Stimulated activated naive CD8-positive, alpha-beta T cell treated with anti-CD3 and anti-CD28 coated beads, Interleukin-15, Interleukin-2, amounts not matched to agents 100 ng/mL and 50 ng/mL, for 24 hours (primary cell): ENCODE measurements around the gene LRMDA.

Experiments used
- H3K27ac Mint-ChIP-seq: one replicate; pipeline ENCODE4 v1.8.0; 2021; ENCODE audit warnings: mild to moderate bottlenecking, mixed read lengths
- H3K27me3 Mint-ChIP-seq: one replicate; pipeline ENCODE4 v1.8.0; 2021; ENCODE audit warnings: mixed read lengths
- H3K36me3 Mint-ChIP-seq: one replicate; pipeline ENCODE4 v1.8.0; 2021; ENCODE audit warnings: low read depth, mixed read lengths
- H3K4me1 Mint-ChIP-seq: one replicate; pipeline ENCODE4 v1.8.0; 2021; ENCODE audit warnings: low read depth, mixed read lengths
- H3K4me3 Mint-ChIP-seq: one replicate; pipeline ENCODE4 v1.8.0; 2021; ENCODE audit warnings: mild to moderate bottlenecking, mixed read lengths
- H3K9me3 Mint-ChIP-seq: one replicate; pipeline ENCODE4 v1.8.0; 2021; ENCODE audit warnings: mixed read lengths

LRMDA gene

DNA sequence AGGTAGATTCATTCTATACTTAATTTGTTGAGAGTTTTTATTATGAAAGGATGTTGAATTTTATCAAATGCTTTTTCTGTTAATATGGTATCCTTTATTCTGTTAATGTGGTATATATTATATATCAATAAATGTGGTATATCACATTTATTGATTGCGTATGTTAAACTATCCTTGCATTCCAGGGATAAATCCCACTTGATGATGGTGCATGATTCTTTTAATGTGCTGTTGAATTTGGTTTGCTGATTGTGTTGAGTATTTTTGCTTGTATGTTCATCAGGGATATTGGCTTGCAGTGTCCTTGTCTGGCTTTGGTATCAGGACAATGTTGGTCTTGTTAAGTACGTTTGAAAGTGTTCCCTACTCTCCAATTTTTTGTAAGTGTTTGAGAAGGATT is 11.9 kb downstream of the LRMDA start:
- Mint-ChIP-seq H3K27me3 (peaks cover 6% of the 10 kb centered on the region), H3K4me3 (no peak overlapping the region), H3K4me1 (no peaks in the 10 kb centered on the region), H3K36me3 (no peaks in the 10 kb centered on the region), H3K27ac (no peak overlapping the region), H3K9me3 (peaks cover 28% of the 10 kb centered on the region)

- H3K9me3 Mint-ChIP-seq = peaks cover 28% of the 10 kb centered on the region
- H3K27ac Mint-ChIP-seq = no peak overlapping the region
- H3K4me1 Mint-ChIP-seq = no peaks in the 10 kb centered on the region
- peaks cover 6% of the 10 kb centered on the region for H3K27me3 Mint-ChIP-seq
- no peaks in the 10 kb centered on the region for H3K36me3 Mint-ChIP-seq
- H3K4me3 Mint-ChIP-seq = no peak overlapping the region
These were observed 13.5 kb downstream of the LRMDA start for GRCh38 chr10:75444781-75445386.

GRCh38 chr10:75446508-75446907 is 15.1 kb downstream of the LRMDA start:
- peaks cover 6% of the 10 kb centered on the region for H3K27me3 Mint-ChIP-seq
- peaks cover 28% of the 10 kb centered on the region for H3K9me3 Mint-ChIP-seq
- no peak overlapping the region for H3K4me3 Mint-ChIP-seq
- H3K4me1 Mint-ChIP-seq = no peaks in the 10 kb centered on the region
- no peaks in the 10 kb centered on the region for H3K36me3 Mint-ChIP-seq
- H3K27ac Mint-ChIP-seq = no peak overlapping the region

DNA sequence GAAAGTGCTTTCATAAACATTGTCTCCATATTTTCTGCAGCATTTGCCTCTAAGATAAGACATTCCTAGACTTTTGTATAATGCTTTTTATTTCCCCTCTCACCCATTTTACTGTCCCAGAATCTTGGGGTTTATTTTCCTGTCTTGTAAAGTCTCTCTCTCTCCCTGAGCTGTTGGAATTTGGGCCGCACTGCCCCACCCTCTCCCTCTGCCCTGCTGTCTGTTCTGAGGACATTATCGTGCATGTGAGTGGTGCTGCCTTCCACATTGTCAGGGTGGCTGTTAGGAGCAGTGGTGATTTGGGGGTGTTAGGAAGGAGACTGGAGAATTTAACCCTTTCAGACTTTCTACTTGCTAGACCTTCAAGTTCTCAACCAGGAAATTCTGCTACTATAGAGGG is 16.7 kb downstream of the LRMDA start:
- H3K36me3 Mint-ChIP-seq = no peaks in the 10 kb centered on the region
- H3K4me3 Mint-ChIP-seq = no peak overlapping the region
- H3K27me3 Mint-ChIP-seq = peaks cover 6% of the 10 kb centered on the region
- no peaks in the 10 kb centered on the region for H3K4me1 Mint-ChIP-seq
- H3K9me3 Mint-ChIP-seq = peaks cover 18% of the 10 kb centered on the region
- no peak overlapping the region for H3K27ac Mint-ChIP-seq

- H3K36me3 Mint-ChIP-seq = no peaks in the 10 kb centered on the region
- H3K4me3 Mint-ChIP-seq = no peak overlapping the region
- peaks cover 6% of the 10 kb centered on the region for H3K27me3 Mint-ChIP-seq
- peaks cover 10% of the 10 kb centered on the region for H3K9me3 Mint-ChIP-seq
- H3K27ac Mint-ChIP-seq = no peak overlapping the region
- no peaks in the 10 kb centered on the region for H3K4me1 Mint-ChIP-seq
These were observed 18.1 kb downstream of the LRMDA start for GRCh38 chr10:75449382-75450074.

- H3K27me3 Mint-ChIP-seq = peaks cover 6% of the 10 kb centered on the region
- H3K4me3 Mint-ChIP-seq = no peak overlapping the region
- no peaks in the 10 kb centered on the region for H3K4me1 Mint-ChIP-seq
- no peak overlapping the region for H3K27ac Mint-ChIP-seq
- H3K9me3 Mint-ChIP-seq = peaks cover 10% of the 10 kb centered on the region
- no peaks in the 10 kb centered on the region for H3K36me3 Mint-ChIP-seq
These were observed 18.6 kb downstream of the LRMDA start for GRCh38 chr10:75450075-75450445.

GRCh38 chr10:75450644-75451640 is 19.5 kb downstream of the LRMDA start:
- peaks cover 4% of the 10 kb centered on the region for H3K27me3 Mint-ChIP-seq
- H3K4me3 Mint-ChIP-seq = no peak overlapping the region

DNA sequence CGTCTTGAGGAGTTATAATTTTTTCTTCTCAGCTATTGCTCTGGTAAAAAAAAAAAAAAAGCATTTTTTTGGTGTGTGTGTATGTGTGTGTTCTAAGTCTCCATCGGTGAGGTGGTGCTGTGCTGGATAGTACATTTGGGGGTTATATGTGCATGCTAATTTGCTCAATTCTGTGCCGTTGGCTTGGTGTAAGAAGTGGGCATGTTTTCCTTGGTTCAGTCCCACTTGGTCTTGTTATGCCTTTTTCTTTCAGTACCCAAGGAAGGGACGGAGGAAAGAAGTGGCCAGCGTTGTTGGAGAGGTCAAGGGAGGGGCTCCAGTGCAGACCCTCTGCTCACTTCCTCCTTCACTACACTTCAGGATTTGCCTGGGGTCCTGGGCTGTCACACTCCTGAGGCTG is 20.4 kb downstream of the LRMDA start:
- H3K9me3 Mint-ChIP-seq = peaks cover under 1% of the 10 kb centered on the region
- no peak overlapping the region for H3K27ac Mint-ChIP-seq
- H3K36me3 Mint-ChIP-seq = no peaks in the 10 kb centered on the region
- H3K4me1 Mint-ChIP-seq = no peaks in the 10 kb centered on the region
- no peak overlapping the region for H3K4me3 Mint-ChIP-seq
- no peaks in the 10 kb centered on the region for H3K27me3 Mint-ChIP-seq

More at GRCh38 chr10:75450644-75451640, 19.5 kb downstream of the LRMDA start:
- H3K9me3 Mint-ChIP-seq = peaks cover 10% of the 10 kb centered on the region
- no peak overlapping the region for H3K27ac Mint-ChIP-seq
- no peaks in the 10 kb centered on the region for H3K4me1 Mint-ChIP-seq
- H3K36me3 Mint-ChIP-seq = no peaks in the 10 kb centered on the region

DNA sequence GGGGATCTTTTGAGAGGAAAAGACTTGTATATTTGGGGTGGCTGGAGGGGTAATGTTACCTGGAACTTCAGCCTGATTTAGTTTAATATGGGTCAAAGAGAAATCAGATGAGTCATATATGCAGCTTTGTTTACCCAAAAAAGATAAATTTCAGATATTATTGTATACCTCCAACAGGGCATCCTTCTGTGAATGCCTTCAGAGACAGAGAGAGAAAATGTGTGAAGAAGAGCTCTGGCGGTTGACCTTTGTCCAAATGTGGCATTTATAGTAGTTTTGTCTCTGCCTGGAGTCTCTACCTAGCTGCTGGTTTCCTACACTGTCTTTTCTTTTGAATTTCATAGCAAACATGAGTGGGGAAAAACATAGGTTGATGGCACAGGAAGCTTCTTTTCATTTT is 21.6 kb downstream of the LRMDA start:
- H3K9me3 Mint-ChIP-seq = no peaks in the 10 kb centered on the region

DNA sequence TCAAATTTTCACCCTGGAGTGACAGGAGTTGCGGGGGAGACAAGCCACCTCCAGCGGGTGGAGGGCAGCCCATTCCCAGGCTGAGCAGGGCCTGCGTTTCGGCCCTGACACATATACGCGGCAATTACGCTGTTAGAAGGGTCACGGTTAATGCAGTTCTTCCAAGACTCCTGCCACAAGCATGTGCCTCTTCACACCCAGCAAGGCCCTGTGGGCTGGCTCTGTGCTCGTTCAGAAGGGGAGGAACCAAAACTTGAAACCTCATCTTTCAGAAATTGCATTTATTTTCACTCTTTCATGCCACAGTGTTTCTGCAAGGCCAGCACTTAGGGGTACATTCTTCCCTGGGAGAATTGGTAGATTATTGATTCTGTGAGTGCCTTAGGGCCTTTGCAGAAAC is 24.7 kb downstream of the LRMDA start:
- Mint-ChIP-seq H3K36me3 (no peaks in the 10 kb centered on the region), H3K27ac (no peak overlapping the region), H3K27me3 (no peaks in the 10 kb centered on the region), H3K4me1 (no peaks in the 10 kb centered on the region), H3K9me3 (no peaks in the 10 kb centered on the region), H3K4me3 (no peak overlapping the region)

More for the DNA sequence above, 21.6 kb downstream of the LRMDA start:
- no peaks in the 10 kb centered on the region for H3K27me3 Mint-ChIP-seq
- no peak overlapping the region for H3K27ac Mint-ChIP-seq
- H3K4me3 Mint-ChIP-seq = no peak overlapping the region
- H3K4me1 Mint-ChIP-seq = no peaks in the 10 kb centered on the region
- H3K36me3 Mint-ChIP-seq = no peaks in the 10 kb centered on the region

DNA sequence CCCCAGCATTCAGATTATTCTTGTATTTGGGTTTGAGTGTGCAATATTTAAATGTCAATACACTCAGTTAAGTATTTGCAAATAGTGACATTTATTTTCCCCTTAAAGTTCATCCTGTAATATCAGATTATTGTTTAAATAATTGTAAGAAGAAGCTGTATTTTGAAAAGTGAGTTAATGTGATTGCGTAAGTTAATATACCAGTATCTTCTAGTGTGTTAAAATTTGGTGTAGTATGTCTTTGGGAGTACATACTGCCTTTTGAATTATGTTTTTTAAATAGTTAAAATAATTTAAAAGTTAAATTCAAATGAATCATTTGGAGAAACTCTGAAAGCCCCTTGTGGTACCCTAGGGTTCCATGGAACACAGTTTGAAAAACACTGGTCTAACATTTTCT is 28.6 kb downstream of the LRMDA start:
- H3K4me1 Mint-ChIP-seq = no peaks in the 10 kb centered on the region
- no peaks in the 10 kb centered on the region for H3K27me3 Mint-ChIP-seq
- no peaks in the 10 kb centered on the region for H3K36me3 Mint-ChIP-seq
- H3K9me3 Mint-ChIP-seq = no peaks in the 10 kb centered on the region
- no peak overlapping the region for H3K4me3 Mint-ChIP-seq
- no peak overlapping the region for H3K27ac Mint-ChIP-seq

GRCh38 chr10:75461672-75462649 is 30.5 kb downstream of the LRMDA start:
- H3K4me1 Mint-ChIP-seq = no peaks in the 10 kb centered on the region
- H3K9me3 Mint-ChIP-seq = no peaks in the 10 kb centered on the region
- no peaks in the 10 kb centered on the region for H3K36me3 Mint-ChIP-seq
- H3K27ac Mint-ChIP-seq = no peak overlapping the region
- peaks cover 6% of the 10 kb centered on the region for H3K27me3 Mint-ChIP-seq
- no peak overlapping the region for H3K4me3 Mint-ChIP-seq

DNA sequence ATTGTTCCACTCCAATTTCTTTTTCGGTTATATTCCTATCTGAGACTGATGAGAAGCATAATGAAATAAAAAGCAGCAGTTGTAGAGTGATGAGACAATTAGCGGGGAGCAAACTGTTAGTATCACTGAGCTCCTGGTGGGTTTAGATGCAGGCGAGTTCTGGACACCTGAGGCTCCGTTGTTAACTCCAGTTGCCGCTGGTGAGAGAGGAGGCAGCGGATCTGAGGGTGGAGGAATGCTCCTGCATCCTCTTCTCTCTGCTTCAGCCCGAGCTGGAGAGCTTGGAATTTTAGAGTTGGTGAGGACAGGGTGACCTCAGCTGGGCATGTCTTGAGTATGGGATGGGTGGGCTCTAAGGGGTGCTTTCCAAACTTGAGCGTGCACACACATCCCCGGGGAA is 31.4 kb downstream of the LRMDA start:
- H3K4me3 Mint-ChIP-seq = no peak overlapping the region
- no peaks in the 10 kb centered on the region for H3K9me3 Mint-ChIP-seq
- no peak overlapping the region for H3K27ac Mint-ChIP-seq

More for the DNA sequence above, 31.4 kb downstream of the LRMDA start:
- Mint-ChIP-seq H3K27me3 (peaks cover 6% of the 10 kb centered on the region), H3K4me1 (no peaks in the 10 kb centered on the region), H3K36me3 (no peaks in the 10 kb centered on the region)
